ENCODE measurements around the gene MYPN. TPM values are rescaled to one million over a fixed set of nuclear protein-coding genes. Genes with fewer than 3 reads are reported as not detected.

The MYPN gene
- total RNA-seq, 1 donor from 2014 or later: 9.4 TPM

DNA sequence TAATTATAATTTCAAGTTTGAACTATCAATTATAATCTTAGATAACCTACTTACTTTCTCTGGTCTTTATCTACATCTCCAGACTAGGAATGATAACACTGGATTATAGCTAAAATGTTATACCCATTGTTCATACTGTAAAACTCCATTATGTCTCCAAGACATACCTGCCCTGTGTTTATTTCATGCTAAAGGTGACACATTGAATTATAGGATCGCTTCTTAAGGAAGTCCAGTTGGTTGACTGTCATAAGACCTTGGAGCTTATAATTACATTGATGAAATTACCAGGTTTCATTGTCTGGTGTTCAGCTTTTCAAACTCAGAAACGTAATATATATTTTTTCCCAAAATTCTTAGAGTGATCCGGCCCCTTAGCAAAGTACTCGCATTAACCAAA lies 18.7 kb upstream of the MYPN start:
- DNase-seq: no peak

DNA sequence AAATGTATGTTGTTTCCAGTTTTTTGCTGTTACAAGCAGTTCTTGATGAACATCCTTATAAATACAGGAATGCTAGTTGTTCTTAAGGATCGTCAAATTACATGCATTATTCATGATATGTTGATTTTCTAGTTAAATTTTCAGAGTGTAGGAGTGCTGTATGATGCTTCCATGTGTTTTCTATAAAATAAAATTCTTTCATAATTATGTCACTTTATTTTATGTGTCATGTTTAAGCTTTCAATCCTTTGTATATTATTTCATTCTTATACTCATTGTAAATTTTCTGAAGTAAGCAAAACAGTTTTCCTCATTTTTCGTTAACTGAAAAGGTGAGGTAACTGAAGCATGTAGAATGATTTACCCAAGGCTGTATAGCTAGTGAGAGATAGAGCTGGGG lies 16.8 kb upstream of the MYPN start:
- DNase-seq: peak; percentile 5

DNA sequence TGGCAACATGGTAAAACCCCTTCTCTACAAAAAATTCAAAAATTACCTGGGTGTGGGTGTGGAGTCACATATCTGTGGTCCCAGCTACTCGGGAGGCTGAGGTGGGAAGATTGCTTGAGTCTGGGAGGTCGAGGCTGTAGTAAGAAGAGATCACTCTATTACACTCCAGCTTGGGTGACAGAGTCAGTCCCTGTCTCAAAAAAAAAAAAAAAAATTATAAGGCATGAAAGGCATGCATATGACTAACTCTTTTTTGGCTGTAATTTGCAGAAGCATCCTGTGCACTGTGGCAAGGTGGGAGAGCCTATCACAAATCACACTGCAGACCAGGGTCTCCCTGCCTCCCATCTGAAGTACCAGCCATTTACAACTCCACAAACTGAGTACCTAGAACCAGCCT lies 14.1 kb upstream of the MYPN start:
- no peak for DNase-seq

DNA sequence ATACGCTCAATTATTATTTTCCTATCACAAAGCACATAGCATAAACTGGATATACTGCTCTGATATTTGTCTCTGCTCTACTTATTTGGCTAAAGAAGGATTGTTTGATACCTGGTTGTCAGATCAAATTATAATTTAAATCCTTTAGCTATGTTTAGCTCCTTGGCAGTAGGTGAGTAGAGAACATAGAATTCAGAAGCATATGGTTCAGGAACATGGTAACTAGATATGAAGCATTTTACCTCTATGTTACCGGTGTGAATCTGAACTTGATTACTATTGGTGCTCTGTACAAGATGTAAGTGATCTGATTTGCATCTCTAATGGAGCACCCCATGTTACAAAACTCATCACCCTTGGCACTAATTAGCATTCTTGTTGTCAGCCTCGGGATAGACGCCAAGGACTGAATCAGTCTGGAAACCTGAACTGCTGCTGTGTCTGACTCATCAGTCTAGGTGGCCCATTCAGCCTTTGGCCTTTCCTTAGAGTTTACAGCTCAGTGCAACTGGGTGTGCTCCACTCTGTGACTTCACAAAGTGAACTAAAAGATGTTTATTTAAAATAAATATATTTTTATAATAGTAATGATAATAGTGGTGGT lies 12.3 kb upstream of the MYPN start:
- DNase-seq: no peak

DNA sequence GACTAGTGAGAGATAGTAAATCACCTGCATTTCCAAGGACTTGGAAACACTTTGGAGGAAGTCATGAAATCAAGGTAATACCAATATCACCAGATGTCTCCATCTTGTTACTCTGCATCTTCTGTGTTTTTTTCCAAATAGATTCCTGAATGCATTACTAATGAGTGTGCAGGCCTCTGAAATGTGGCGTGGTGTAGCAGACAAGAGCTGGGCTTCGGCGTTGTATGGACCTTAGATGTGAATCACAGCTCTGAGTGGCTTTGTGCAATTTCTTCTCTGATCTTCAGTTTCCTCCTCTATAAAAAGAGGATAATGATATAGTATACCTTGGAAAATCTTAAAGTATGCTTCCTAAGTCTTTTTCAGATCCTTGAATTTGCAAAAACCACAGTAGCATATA lies 9.6 kb upstream of the MYPN start:
- DNase-seq: no peak

DNA sequence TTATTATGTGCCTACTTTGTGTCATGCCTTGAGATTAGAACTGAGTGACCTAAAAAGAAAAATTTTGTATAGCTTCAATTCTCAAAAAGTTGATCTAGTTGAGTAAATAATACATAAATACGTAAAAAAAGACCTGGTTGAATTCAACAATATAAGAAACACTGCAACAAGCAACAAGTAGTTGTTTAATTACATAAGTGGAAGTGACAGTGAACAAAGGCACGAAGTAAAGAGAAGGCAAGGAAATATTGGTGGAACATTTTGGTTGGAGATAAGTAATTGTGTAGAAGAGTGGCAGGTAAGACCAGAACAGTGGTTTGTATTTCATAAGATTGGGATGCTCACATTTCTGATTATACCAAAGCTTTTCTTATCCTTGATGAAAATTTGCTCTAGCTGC lies 8.2 kb upstream of the MYPN start:
- no peak for DNase-seq

DNA sequence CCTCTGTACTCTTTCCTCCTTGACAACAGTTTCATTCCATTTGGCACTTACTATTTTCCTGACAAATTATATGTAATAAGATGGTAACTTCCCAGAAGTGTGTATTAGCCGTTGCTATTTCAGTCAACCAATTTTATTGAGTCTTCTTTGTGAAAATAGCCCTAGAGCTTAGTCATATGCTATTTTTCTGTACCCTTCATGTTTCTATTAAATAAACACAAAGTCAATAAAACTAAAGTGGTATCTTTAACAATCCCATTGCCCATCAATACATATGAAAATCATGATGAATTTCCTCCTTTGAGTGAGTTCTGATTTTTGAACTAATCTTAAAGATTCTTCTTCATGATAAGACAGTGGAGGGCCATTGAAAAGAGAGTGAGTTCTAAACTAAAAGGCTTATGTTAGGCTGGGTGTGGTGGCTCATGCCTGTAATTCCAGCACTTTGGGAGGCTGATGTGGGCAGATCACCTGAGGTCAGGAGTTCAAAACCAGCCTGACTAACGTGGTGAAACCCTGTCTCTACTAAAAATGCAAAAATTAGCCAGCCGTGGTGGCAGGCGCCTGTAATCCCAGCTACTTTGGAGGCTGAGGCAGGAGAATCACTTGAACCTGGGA lies 5.9 kb upstream of the MYPN start:
- no peak for DNase-seq

DNA sequence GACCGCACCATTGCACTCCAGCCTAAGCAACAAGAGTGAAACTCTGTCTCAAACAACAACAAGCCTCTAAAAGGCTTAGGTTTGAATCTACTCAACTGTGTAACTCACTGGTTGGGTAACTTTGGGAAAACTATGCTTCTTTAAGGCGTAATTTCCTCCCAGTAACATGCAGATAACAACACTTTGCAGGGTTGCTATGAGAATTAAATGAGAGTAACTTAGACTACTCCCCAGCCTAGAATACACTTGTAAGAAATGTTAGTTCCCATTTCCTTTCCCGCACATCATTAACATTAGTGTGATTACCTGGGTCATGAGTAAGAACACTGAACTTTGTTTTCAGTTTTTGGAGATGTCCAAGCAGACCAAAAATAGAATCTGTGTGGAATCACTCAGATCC lies 5.4 kb upstream of the MYPN start:
- DNase-seq: no peak

DNA sequence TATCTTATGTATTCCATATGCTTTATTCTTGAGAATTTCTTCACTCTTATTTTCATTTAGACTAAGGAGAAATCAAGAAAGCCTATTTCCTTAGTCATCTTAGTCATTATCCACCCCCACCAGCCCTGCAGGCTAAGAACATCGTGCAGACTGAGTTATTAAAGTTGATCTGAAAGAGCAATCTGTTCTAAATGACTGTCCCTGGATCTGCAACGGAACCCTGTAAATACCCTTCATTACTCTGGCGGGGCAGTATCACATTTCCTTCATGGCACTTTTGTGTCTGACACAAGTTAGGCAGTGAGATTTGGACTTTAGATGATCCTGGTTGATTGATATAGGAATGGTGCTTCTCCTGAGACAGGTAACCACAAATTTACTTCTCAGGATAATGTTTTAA lies 3.5 kb upstream of the MYPN start:
- DNase-seq: no peak

DNA sequence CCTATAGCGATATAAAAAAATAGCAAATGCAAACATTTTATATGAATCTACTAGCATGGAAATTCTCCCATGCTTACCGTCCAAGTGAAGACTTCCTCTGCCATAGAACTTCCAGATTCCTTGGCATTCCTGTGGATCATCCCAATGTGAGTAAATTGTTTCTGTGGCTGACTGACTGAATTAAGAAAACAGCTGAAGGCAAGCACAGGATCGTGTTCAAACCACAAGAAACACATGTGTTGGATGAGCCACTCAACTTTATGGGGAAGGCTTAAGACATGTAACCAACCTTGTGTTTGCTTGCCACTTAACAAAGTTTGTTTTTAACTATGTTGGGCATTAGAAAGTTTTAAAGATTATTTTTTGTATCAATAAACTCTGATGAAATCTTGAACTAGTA lies 2.6 kb upstream of the MYPN start:
- peak; percentile 44 for DNase-seq

DNA sequence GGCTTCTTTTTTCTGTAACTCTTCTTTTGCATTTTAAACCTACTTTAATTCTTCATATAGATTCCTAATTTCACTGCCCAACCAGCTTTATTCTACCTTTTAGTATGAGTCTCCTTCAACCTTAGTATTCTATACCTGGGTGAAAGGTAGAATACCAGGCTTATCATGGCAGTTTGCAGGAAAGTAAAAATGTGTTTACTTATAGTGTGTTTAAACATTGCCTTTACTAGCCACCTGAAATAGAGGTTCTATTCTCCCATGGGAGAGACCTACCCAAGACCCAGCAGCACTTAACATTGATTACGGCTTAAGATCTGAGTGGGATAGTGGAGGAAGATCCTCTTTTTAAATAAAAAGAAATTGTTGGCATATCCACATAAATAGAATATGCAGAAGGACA lies 1.6 kb upstream of the MYPN start:
- DNase-seq: no peak

DNA sequence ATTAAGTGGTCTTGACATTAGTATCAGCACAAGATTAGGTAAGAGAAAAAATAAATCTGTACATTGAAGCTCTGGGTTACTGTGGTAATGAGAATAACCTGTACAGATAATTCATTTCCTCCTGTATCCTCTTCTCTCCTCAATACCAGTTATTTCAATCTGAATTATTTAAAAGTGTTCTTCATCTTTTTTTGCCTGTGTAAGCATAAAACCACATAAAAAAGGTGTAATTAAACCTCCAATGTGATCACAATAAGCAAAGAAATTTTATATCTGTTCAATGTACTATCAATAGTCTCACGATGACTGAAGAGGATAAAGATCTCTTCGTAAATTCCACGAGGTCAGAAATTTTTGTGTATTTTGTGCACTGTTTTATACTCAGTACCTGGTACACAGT lies 1.2 kb upstream of the MYPN start:
- no peak for DNase-seq

DNA sequence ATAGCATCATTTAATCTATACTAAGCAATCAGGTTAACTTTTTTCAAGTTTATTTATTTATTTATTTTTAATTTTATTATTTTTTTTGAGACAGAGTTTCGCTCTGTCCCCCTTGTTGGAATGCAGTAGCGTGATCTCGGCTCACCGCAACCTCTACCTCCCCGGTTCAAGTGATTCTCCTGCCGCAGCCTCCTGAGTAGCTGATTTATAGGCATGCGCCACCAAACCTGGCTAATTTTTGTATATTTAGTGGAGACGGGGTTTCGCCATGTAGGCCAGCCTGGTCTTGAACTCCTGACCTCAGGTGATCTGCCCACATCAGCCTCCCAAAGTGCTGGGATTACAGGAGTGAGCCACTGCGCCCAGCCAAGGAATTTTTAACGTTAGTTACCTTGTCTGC lies 635 bp upstream of the MYPN start:
- DNase-seq: no peak

DNA sequence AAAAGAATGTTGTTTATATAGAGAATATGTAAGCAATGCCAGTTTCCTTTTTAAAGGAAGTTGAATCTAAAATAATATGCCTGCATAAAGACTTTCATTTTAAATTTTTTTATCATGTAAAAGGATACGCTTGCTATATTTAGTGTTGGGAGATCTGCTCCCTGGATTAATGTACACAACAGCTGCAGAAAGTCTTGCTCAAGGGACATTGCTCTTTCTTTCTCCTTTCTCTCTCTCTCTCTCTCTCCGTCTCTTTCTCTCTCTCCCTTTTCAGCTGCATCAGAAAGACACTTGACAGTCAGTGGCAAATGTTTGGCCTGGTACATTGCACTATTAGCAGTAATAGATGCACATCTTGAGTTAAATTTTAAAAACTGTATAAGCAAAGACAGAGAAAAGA lies 739 bp downstream of the MYPN start:
- DNase-seq: peak; percentile 21

DNA sequence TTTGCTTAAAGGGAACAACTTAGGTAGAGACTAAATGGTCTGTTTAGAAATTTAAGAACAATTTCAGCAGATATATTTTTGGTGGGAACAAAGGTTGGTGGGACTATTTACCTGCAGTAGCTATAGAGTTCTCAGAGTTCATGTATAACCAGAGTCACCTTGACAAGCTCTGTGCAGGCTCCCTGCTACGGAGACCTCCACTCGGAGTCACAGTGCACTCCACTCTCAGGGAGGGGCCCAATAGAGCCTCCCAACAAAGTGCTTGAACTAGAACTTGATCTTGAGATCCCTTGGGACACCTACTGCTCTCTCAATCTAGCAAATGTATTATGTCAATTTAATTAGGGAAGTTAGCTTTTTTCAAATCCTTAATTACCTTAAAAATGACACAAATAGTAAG lies 2.3 kb downstream of the MYPN start:
- DNase-seq: no peak

DNA sequence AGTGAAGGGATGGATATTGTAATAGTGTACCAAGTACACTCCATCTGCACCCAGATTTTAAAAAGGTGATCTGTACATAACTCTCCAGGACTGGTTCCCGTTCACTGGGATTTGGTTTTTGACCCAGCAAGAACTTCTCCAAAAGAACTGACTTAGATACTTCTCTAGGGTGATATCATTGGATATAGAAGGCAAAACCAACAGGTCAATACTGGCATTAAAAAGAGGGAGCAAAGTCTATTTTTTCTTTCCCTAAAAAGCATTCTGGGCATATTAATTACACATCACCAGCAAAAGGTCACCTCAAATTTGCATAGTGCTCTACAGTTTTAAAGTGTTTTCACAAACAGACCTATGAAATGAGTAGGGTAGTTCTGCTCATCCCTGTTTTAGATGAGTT lies 3.5 kb downstream of the MYPN start:
- DNase-seq: no peak

DNA sequence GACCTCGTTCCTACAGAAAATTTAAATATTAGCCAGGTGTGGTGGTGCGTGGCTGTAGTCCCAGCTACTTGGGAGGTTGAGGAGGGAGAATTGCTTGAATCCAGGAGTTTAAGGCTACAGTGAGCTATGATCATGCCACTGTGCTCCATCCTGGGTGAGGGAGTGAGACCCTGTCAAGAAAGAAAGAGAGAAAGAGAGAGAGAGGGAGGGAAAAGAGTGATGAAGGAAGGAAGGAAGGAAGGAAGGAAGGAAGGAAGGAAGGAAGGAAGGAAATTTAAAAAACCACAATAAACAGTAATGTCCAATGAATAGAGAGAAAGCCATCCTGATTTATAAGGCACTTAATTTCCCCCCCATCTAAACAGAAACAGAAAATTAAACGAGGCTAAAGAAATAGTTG lies 9.4 kb downstream of the MYPN start:
- no peak for DNase-seq

DNA sequence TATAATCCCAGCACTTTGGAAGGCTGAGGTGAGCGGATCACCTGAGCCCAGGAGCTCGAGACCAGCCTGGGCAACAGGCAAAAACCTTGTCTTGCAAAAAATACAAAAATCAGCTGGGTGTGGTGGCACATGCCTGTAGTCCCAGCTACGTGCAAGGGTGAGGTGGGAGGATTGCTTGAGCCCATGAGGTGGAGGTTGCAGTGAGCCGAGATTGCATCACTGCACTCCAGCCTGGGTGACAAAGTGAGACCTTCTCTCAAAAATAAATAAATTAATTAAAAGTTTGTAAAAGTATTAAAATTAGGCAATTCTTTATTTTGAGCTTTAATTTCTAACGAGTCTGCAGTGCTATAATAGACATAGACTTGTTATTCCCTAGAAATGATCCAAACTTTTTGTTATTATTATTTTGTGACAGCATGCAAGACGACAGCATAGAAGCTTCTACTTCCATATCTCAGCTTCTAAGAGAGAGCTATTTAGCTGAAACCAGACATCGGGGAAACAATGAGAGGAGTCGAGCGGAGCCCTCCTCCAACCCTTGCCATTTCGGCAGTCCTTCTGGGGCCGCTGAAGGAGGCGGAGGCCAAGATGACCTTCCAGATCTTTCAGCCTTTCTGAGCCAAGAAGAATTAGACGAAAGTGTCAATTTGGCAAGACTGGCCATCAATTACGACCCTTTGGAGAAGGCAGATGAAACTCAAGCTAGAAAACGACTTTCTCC lies 11.9 kb downstream of the MYPN start:
- DNase-seq: no peak

DNA sequence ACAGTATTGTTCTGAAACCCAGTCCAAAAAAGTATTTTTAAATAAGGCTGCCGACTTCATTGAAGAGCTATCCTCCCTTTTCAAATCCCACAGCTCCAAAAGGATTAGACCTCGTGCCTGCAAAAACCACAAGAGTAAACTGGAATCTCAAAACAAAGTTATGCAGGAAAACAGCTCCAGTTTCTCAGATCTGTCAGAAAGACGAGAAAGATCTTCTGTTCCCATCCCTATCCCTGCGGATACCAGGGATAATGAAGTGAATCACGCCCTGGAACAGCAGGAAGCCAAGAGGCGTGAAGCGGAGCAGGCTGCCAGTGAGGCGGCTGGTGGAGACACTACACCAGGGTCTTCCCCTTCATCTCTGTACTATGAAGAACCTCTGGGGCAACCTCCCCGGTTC lies 12.6 kb downstream of the MYPN start:
- no peak for DNase-seq

DNA sequence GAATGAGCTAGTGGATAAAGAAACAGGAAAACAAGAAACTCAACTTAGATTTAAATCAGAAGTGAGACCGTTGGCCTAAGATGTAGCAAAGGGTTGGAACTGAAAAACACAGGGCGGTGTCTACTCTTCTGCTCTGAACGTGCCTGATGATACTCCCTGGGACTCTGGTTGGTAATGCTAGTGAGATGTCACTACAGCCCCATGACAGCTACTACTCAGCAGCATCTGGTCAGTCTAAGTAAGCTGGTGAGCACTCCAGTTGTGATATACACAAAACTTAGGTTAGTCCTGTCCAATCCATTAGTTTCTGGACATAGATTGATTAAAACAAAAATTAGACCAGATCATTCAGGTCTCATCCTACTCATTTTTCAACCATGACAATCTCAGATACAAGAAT lies 15.4 kb downstream of the MYPN start:
- DNase-seq: no peak

DNA sequence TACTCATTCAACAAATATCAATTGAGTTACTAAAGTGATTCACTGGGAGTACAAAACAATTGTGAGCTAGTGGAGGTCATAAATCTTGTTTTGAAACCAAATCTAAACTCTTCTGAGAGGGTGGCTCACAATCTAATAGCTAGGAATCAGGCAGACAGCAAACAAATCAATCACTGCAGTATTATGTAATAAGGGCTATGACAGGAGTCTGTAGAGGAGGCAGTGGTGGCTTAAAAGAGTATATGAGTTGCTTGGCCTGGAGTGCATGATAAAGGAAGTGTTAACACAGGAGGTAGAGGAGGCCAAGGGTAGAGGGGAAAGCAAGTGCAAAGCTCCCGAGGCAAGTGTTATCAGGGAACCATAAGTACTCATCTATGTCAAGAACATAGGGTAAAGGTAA lies 16.5 kb downstream of the MYPN start:
- no peak for DNase-seq

DNA sequence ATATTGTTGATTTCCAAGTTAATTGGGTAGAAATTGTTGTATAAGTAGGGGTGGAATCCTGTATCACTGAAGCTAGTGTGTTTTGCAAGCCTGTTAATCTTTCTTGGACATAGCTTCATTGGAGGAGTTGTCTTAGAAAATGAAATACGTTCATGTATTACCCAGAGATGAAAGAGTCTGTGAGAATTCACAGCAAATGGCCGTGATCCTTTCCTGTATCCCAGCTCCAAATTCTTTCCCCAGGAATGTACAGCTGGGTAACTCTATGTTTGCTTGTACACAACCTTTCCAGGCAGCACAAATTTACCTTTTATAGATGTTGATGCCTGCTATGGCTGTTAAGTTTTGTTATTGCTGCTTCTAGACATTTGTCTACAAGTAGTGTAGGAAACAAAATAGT lies 18.7 kb downstream of the MYPN start:
- no peak for DNase-seq

DNA sequence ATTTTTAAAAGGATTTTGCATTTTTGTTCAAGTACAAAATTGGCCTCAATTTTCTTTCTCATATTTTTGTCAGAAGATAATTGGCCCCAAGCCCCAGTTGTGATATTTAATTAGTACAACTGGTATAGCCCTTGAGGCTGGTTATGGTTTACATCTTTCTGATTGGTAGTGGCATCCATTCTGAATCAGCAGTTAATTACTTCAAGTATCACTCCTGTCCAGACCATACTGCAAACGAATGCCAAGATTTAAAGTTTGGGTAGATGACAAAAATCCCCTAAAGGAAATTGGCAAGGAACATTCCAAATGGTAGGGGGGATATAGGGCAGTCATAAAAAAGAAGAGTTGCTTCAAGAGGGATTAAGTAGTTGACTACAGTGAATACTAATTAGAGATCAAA lies 23.1 kb downstream of the MYPN start:
- DNase-seq: no peak

DNA sequence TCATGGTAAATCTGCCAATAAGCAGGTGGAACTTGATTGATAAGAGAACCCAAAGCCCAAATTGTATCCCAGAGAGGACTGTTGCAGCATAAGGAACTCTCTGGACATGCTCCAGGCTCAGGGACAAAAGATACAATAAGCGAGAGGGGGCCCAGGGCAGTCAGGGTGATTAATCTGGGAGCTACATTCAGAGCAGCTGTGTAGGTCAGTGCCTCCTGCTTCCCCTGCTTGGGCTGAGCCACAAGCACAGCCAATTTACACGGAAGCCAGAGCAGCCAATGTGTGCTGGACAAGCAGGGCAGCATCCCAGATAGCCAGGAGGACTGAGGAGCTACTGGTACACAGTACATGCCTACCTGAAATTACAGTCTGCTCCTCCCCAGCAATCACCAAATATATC lies 24.2 kb downstream of the MYPN start:
- DNase-seq: no peak

Data from skin of body (tissue), 2 donors.